Fibroblast of villous mesenchyme (primary cell): Measurements from ENCODE around the gene C1QTNF6. TPM values are rescaled to one million over a fixed set of nuclear protein-coding genes. Genes with fewer than 3 reads are reported as not detected.

Experiments
- DNase-seq: peaks from one replicate; pipeline ENCODE4 v3.0.0-alpha.2; 2010; ENCODE audit warnings: low read depth
- H3K4me3 ChIP-seq: 2 replicates; pipeline ENCODE4 v1.5.1; 2011; ENCODE audit warnings: low read depth, mild to moderate bottlenecking, low read length
- total RNA-seq: library from RNA; depleted of rRNA; stranded (reverse); fragments of >200 nt; gene quantifications from 2 replicates; pipeline ENCODE4 v1.2.3, GENCODE V29; 2012
- TF ChIP-seq, protein P1 (sequence below): IDR thresholded peaks from 2 replicates; pipeline ENCODE4 v1.5.1; 2012; ENCODE audit warnings: low read depth, mild to moderate bottlenecking, low read length; ENCODE audit not compliant: insufficient read depth

C1QTNF6 gene
- total RNA-seq, 1 donor: 9.5 TPM

DNA sequence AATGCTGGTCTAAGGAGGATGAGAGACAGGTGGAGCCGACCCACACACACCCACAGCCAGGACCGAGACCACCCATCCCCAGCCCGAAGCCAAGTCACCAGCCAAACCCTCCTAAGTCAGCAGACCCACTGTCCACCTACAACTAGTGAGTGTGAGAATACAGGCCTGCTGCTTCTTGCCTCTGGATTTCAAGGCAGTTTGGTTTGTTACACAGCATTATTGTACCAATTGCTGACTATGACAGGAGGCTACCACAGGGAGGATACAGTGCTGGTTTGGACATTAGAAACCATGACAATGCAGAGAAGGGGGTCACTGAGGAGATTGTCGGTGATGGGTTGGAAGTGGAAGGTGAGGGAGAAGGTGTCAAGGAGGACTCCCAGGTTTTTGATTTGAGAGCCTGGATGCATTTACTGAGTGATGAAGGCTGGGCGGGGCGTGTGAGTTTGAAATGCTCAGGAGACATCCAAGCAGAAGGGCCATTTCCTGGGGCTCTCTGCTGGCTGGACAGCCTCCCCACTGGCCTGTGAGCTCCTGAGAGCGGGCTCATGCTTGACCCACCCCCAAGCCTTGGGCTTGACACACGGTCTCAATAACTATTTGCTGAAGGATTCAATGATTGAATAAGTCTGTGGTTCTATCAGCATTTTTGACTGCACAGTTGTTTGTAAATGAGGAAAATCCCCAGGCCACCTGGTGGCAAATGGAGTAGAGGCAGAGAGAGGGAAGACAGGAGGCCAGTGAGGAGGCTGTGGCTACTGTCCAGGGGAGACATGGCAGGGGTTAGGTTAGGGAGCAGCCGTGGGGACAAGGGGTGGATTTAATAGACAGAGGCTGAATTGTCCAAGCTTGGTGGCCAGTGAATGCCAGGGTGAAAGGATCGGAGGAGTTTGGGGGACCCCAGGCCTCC is 33.6 kb upstream of the C1QTNF6 start:
- DNase-seq: no peak
- TF ChIP-seq, protein P1, sequence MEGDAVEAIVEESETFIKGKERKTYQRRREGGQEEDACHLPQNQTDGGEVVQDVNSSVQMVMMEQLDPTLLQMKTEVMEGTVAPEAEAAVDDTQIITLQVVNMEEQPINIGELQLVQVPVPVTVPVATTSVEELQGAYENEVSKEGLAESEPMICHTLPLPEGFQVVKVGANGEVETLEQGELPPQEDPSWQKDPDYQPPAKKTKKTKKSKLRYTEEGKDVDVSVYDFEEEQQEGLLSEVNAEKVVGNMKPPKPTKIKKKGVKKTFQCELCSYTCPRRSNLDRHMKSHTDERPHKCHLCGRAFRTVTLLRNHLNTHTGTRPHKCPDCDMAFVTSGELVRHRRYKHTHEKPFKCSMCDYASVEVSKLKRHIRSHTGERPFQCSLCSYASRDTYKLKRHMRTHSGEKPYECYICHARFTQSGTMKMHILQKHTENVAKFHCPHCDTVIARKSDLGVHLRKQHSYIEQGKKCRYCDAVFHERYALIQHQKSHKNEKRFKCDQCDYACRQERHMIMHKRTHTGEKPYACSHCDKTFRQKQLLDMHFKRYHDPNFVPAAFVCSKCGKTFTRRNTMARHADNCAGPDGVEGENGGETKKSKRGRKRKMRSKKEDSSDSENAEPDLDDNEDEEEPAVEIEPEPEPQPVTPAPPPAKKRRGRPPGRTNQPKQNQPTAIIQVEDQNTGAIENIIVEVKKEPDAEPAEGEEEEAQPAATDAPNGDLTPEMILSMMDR: peak; percentile 2
- H3K4me3 ChIP-seq: no peak overlapping the region

DNA sequence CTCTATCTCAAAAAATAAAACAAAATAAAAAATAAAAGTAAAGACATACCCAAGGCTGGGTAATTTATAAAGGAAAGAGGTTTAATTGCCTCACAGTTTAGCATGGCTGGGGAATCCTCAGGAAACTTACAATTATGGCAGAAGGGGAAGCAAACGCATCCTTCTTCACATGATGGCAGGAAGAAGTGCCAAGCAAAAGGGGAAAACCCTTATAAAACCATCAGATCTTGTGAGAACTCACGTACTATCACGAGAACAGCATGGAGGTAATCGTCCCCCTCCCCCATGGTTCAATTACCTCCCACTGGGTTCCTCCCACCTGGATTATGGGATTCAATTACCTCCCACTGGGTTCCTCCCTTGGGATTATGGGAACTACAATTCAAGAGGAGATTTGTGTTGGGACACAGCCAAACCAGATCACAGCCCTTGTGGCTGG is 32.5 kb upstream of the C1QTNF6 start:
- no peak for DNase-seq
- TF ChIP-seq, protein P1: no peak
- H3K4me3 ChIP-seq: no peak overlapping the region

DNA sequence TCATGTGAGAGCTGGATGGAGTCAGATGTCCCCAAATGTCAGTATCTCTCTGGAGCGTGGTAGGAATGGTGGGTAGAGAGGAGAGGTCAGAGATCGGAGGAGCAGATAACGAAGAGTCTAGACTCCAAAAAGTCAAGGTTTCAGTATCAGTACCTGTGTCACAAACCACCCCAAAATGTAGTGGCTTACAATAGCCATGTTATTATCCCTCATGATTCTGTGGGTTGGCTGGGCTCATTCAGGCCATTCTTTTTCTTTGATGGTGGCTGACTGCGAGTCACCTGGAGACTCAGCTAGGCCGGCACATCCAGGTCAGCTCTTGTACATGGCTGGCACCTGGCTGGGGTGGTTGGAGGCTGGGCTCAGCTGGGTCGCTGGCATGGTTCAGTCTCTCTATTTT is 31.5 kb upstream of the C1QTNF6 start:
- no peak for DNase-seq
- TF ChIP-seq, protein P1: no peak
- no peak overlapping the region for H3K4me3 ChIP-seq

DNA sequence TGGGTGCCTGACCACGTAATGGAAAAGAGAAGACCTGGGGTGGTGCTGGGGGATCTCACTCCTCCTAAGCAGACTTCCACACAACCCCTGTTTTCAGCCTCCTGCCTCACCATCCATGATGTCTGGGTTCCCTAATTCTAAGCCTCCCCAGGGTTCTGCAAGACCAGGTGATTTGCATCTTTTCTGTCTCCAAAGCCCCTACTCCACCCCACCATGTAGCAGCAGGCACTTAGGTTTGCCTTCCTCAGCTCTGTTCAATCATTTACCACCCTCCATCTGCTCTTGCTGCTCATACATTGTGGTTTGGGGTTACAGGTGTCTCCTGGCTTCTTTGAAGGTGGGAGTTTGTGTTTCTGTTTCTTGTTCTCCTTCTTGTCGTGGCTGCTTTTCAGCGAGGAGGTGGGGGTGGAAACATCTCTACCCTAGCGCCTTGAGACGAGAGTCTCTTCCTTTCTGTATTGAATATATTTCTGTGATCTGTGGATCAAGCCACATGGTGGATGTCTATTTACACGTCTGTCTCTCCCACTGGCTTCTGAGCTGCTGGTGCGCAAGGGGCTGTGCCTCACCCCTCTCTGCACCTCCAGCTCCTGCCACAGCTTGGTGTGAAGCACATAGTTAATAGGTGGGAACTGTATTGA is 30.8 kb upstream of the C1QTNF6 start:
- no peak for DNase-seq
- TF ChIP-seq, protein P1: no peak

DNA sequence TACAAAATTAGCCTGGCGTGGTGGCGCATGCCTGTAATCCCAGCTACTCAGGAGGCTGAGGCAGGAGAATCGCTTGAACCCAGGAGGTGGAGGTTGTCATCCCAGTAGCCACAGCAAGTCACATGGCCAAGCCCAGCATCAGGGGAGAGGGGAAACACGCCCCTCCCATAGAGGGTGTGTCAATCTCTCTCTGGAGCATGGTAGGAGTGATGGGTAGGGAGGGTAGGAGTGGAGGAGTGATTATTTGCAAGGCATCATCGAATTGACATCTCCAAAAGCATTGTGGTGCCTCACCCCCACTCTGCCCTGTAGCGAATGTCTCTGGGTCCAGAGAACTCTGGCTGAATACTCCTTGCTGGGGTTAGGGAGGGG is 30.3 kb upstream of the C1QTNF6 start:
- no peak for DNase-seq
- TF ChIP-seq, protein P1: no peak
- H3K4me3 ChIP-seq: no peak overlapping the region

More for the DNA sequence above, 30.8 kb upstream of the C1QTNF6 start:
- no peak overlapping the region for H3K4me3 ChIP-seq

DNA sequence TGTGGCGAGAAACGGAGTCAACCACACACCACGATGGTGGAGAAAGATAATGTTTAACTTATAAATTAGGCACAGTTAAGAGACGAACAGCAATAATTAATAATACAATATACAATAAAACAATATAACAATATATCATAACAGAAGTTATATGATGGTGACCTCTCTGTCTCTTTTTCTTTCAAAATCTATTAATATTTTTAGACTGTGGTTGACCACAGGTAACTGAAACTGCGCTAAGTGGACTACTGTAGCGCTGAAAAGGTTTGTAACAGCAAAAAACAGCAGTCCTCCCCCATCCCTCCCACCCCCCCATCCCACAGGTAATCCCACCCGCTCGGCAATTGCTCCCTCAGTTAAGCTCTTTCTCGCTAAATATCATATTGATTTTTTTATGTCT is 27.8 kb upstream of the C1QTNF6 start:
- TF ChIP-seq, protein P1: no peak
- no peak overlapping the region for H3K4me3 ChIP-seq
- DNase-seq: no peak
